NCI-H2227 treated with DMSO at 0.1 percent for 48 hours (cell line): ENCODE results near the gene ZNF536.
"Not testable (repeated sequence)": the region's sequence is repeated elsewhere in the genome, so short reads cannot be mapped to it uniquely, and the experiment has no call there.

Experiments used
- DNase-seq: peaks from one replicate; lab custom pipeline; 2025; lab: John Stamatoyannopoulos, UW

The ZNF536 gene

DNA sequence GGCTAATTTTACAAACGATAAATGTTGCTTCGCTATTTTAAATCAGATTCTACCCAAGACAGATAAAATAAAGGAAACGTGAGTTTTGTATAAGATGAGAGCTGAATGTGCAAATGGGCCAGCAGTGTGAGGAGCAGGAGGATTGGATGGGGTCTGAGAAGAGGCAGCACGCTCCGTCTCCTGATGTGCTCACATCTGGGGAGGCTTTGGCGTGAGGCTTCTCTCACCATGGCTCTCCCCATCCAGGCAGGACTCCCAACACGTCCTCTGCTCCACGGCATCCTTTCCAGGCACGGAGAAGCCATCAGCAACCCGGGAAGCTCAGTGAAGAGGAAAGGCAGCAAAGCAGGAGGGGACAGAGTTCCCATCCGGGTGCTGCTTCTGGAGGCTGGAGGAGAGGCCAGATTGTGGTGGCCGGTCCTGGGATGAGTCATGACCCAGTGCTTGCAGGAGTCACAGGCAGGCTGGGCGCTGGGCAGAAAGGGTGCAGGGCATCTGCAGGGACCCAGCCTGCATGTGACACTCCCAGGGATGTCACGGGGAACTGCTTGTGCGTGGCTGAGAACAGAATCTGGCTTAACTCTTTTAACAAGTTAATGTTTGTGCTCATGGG, 47.5 kb downstream of the ZNF536 start:
- DNase-seq, result no peak

- no peak for DNase-seq
These were observed 48.1 kb downstream of the ZNF536 start for GRCh38 chr19:30420316-30420715.

- no peak for DNase-seq
These were observed 48.7 kb downstream of the ZNF536 start for GRCh38 chr19:30420881-30421280.

DNA sequence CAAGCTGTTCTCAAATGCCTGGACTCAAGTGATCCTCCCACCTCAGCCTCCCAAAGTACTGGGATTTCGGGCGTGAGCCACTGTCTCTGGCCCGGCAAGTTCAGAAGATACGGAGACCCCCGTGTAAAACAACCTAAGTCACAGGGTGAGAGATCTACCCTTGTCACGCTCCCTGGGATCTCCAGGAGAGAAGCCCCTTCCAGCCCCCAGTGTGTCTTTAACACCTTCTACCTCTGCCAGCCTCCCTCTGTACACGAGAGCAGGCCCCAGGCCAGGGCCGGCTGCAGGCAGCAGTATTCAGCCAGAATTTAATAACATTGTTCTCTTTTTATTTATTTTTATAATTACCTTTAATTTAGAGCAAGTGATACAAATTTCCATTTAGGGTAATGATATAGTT, 49.4 kb downstream of the ZNF536 start:
- DNase-seq, result no peak

GRCh38 chr19:30423481-30423880, 51.3 kb downstream of the ZNF536 start:
- no peak for DNase-seq

DNA sequence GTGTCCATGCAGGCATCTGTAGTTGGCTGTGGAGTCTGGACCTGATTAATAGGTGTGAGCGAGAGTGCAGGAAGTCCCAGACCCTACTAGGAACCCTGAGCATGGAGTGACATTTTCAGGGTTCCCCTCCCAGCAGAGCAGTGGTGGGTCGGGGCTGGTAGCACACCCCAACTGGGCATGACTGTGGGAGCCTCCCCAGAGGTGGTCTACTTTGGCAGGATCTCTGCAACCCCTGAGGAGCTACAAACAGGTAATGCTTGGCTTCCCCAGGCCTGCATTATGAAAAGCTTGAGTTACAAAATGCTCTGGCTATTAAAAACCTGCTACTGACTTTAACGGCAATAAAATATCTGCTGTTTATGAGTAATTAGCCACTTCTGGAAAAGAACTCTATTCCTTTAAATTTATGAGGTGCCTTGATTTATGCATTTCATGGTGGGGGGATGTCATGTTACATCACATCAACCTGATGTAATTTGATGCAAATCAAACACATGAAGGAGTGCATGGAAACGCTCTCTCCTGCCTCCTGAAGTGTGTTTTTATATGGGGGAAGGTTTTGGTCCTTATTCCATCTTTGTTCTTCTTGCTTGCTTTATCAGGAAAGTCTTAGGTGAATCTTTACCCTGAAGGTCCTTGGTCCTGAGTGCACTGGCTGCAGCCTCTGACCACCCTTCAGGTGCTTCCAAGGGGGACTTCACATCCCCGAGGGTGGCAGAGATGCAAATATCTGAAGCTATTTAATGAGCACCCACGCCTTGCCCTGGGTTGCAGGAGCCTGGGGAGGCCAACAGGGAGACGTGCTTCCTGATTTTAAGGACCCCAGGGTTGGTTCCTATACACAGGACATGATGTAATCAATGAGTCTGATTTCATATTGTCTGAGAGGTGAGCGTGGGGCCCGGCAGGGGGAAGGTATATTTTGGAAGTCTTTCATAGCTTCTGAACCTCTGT, 54.0 kb downstream of the ZNF536 start:
- no peak for DNase-seq

DNA sequence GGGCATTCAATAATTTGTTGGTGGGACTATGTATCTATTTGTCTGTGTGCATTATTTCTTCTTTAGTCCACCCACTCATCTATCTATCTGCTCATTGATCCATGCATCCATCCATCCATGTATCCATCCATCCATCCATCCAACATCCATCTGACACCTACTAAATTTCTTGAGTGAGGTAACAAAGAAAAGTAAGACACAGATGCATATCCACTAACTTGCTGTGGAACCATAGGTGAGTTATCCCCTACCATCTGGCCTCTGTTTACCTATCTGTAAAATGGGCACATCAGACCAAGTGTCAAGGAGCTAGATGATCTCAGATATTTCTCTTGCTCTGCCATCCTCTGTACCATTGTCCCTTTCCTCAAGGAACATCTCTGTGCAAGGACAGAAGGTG, 54.7 kb downstream of the ZNF536 start:
- no peak for DNase-seq

- DNase-seq, result no peak
These were observed 56.0 kb downstream of the ZNF536 start for GRCh38 chr19:30428092-30428680.

- DNase-seq, result no peak
These were observed 56.7 kb downstream of the ZNF536 start for GRCh38 chr19:30428844-30429243.

DNA sequence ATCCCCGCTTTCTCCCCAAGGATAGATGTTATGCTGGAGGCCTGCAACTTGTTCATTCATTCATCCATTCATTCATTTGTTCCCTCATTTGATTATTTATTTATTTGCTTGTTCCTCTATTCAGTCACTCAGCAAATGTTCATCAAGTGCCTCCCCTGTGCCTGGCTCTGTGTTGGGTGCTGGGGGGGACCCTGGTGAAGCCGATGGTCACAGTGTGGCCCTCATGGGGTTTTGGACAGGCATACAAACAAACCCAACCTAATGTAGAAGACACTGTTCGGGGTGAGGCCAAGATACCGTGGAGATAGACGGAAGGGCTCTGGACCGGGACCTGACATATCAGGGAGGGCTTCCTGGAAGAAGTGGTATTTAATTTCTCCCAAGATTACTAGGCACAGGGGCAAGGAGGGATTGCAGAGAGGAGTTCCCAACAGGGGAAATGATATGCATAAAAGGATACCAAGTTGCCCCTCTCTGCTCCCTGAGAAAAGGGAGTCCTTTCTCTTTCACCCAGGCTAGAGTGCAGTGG, 58.1 kb downstream of the ZNF536 start:
- no peak for DNase-seq

DNA sequence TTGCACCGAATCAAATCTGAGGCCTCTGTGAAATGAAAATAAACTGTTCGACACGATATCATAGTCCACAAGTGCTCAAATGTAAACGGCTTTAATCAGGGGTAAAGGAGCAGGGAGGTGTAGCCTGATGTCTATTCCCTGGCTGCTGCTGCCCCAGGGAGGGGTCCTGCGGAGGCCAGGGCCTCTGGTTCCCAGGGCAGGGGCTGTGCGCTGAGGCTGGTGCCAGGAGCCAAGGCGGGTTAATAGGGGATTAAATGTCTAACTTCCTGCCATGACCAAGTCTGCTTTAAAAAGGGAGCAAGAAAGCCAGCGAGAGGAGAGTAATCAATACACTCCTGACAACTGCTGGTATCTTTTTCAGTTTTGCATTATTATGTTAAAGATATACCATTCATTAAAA, 59.4 kb downstream of the ZNF536 start:
- no peak for DNase-seq

- no peak for DNase-seq
These were observed 62.8 kb downstream of the ZNF536 start for GRCh38 chr19:30434797-30435594.

DNA sequence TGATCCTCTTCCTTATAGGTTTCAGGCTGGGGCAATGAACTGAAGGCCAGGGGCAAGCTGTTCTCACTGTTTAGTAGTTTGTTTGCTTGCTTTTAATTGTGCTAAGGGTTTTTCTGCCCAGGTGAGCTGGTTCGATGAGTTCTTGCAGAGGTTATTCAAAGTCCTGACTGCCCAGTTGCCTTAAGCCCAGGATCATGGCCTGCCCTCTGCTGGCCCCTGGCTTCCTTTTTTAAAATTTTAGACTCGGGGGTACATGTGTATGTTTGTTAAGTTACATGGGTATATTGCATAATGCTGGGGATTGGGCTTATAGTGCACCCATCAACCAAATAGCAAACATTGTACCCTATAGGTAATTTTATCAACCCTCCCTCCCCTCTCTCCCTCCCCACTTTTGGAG, 65.7 kb downstream of the ZNF536 start:
- DNase-seq, result no peak

DNA sequence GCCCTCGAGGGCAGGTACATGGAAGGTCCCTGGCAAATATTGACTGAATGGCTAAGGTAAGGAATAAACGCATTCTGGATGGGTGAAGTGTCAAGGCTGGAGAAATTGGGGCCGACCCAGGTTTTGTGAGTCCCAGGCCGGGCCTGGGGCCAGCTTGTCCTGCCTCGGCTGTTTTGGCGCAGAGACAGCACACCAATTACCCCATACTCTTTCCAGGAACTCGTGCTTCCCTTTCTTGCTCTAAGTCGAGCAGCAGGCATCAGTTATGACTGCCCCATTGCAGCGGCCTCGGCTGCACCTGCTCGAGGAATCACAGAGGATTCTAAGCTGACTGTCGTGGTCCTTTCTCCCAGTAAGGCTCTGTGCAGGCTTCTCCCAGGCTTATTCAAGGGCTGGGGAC, 67.1 kb downstream of the ZNF536 start:
- DNase-seq, result no peak

DNA sequence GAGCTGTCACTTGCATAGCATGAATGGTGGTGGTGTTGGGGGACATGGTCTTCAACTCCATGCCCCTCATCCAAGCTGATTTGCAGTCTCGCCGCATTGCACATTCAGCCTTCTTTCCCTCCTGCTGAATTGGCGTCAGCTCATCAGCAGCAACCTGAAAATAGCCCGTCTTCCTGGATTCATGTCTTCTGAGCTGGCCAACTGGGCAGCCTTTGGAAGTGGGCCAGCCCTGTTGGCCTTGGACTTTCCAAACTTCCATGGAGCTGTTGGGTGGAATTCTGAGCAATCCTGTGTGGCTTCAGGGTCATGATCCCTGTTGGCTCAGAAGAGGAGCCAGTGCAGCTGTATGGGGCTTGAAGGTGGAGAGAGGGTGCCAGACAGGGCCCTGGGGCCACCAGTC, 68.8 kb downstream of the ZNF536 start:
- no peak for DNase-seq

GRCh38 chr19:30442674-30443073, 70.5 kb downstream of the ZNF536 start:
- DNase-seq, result no peak

GRCh38 chr19:30443531-30444252, 71.5 kb downstream of the ZNF536 start:
- no peak for DNase-seq

- DNase-seq, result no peak
These were observed 72.1 kb downstream of the ZNF536 start for GRCh38 chr19:30444253-30444671.

DNA sequence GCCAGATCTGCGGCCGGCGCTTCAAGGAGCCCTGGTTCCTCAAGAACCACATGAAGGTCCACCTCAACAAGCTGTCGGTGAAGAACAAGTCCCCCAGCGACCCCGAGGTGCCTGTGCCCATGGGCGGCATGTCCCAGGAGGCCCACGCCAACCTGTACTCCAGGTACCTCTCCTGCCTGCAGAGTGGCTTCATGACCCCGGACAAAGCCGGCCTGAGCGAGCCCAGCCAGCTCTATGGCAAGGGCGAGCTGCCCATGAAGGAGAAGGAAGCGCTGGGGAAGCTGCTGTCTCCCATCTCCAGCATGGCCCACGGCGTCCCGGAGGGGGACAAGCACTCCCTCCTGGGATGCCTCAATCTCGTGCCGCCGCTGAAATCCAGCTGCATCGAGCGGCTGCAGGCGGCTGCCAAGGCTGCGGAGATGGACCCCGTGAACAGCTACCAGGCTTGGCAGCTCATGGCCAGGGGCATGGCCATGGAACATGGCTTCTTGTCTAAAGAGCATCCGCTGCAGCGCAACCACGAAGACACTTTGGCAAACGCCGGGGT, 72.6 kb downstream of the ZNF536 start:
- no peak for DNase-seq

DNA sequence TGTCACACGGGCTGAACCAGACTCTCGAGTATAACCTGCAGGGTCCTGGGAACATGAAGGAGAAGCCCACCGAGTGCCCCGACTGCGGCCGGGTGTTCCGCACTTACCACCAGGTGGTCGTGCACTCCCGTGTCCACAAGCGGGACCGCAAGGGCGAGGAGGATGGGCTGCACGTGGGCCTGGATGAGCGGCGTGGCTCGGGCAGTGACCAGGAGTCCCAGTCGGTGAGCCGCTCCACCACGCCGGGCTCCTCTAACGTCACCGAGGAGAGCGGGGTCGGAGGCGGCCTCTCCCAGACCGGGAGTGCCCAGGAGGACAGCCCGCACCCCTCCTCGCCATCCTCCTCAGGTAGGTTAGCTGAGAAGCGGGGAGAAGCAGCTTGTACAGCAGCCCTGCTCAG, 73.2 kb downstream of the ZNF536 start:
- no peak for DNase-seq

DNA sequence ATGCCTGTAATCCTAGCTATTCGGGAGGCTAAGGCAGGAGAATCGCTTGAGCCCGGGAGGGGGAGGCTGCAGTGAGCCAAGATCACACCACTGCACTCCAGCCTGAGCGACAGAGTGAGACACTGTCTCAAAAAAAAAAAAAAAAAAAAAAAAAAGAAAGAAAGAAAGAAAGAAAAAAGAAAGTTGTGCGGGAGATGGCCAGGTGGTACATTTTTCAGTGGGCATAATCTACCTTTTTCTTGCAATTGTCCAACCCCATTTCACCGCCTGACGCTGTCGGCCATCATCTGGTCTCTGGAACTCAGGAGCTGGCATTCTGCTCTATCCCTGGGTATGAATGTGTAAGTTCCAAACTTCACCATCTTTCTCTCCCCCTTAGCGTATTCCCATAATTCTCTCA, 73.9 kb downstream of the ZNF536 start:
- DNase-seq, result not testable (repeated sequence)
